Endothelial cell (in vitro differentiated cells): Measurements from ENCODE around the gene EZH1. TPM values are rescaled to one million over a fixed set of nuclear protein-coding genes. Genes with fewer than 3 reads are reported as not detected.
A peak's percentile ranks its signal among the peaks of the same experiment; 100 is the strongest.

Experiments used
- DNase-seq: peaks from one replicate; pipeline ENCODE4 v3.0.0; 2021; ENCODE audit warnings: low spot score
- H3K27ac Mint-ChIP-seq: one replicate; pipeline ENCODE4 v1.8.0; 2021; ENCODE audit warnings: mixed read lengths, inconsistent platforms; ENCODE audit not compliant: unreplicated experiment
- H3K27me3 Mint-ChIP-seq: one replicate; pipeline ENCODE4 v1.8.0; 2021; ENCODE audit warnings: mild to moderate bottlenecking, moderate library complexity, mixed read lengths, inconsistent platforms; ENCODE audit not compliant: unreplicated experiment
- H3K36me3 Mint-ChIP-seq: one replicate; pipeline ENCODE4 v1.8.0; 2021; ENCODE audit warnings: mild to moderate bottlenecking, low read depth, mixed read lengths, inconsistent platforms; ENCODE audit not compliant: unreplicated experiment
- H3K4me1 Mint-ChIP-seq: one replicate; pipeline ENCODE4 v1.8.0; 2021; ENCODE audit warnings: mild to moderate bottlenecking, mixed read lengths, inconsistent platforms; ENCODE audit not compliant: unreplicated experiment
- H3K4me3 Mint-ChIP-seq: one replicate; pipeline ENCODE4 v1.8.0; 2021; ENCODE audit warnings: mild to moderate bottlenecking, mixed read lengths, inconsistent platforms; ENCODE audit not compliant: unreplicated experiment
- H3K9me3 Mint-ChIP-seq: one replicate; pipeline ENCODE4 v1.8.0; 2021; ENCODE audit warnings: mixed read lengths, inconsistent platforms; ENCODE audit not compliant: unreplicated experiment
- CTCF ChIP-seq: fragments of 200-600 bp; sonication (generic); IDR thresholded peaks from one replicate; pipeline ENCODE4 v1.5.0; 2021; ENCODE audit warnings: antibody characterized with exemption; ENCODE audit not compliant: unreplicated experiment
- total RNA-seq: library from RNA; stranded (reverse); fragmentation: NEBNext Ultra II Directional; extraction: Animal tissue kit (Norgen Biotek cat#: 25700); gene quantifications from one replicate; pipeline ENCODE4 v1.2.1, GENCODE V29; 2021; ENCODE audit not compliant: unreplicated experiment

Gene EZH1
- total RNA-seq, 1 donor from 2014 or later, result 31.7 TPM

DNA sequence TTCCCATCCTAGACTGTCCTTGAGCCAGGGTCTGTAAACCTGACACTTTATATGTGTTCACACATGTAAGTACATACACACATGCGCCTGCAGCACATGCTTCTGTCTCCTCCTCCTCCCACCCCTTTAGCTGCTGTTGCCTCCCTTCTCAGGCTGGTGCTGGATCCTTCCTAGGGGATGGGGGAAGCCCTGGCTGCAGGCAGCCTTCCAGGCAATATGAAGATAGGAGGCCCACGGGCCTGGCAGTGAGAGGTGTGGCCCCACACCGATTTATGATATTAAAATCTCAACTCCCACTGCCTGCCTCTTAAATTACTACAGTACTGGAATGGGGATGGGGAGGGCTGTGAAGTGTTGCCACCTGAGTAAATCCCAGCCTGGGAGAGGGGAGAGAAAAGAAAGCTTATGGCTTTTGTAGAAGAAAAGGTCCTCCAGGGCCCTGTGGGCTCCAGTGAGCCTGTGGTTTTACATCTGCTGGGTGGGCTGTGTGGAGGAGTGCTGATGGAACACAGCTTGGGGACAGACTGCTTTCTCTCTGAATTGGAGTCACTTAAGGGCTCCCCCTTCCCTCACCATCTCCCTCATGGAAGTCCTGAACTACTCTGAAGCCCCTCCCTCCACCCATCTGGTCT, 34.6 kb upstream of the EZH1 start:
- TF ChIP-seq CTCF, result no peak
- Mint-ChIP-seq H3K9me3 (no peaks in the 10 kb centered on the region), H3K27me3 (peaks cover 10% of the 10 kb centered on the region), H3K36me3 (peaks cover 8% of the 10 kb centered on the region), H3K27ac (no peak overlapping the region), H3K4me1 (peaks cover 43% of the 10 kb centered on the region), H3K4me3 (peak overlapping the region; percentile 57)
- no peak for DNase-seq

DNA sequence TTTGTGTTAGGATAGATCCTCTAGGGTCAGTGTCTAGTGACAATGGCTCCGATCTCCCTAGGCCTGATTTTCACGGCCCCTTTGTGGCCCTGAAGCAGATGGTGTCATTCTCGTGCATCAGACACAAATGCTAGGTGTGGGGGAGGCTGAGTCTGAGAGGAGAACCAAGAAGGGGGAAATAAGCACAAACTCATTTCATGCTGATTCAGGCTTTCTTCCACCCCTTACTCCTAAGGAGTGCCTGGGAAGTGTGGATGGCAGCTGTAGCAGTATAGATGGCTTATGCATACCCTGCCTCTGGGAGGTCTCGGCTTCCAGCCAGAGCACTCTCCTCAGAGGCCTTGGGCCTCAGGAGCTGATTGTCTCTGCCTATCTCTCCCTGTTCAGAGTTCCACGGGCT, 33.7 kb upstream of the EZH1 start:
- DNase-seq, result no peak
- TF ChIP-seq CTCF, result no peak
- Mint-ChIP-seq H3K4me3 (peak overlapping the region; percentile 52), H3K4me1 (peaks cover 51% of the 10 kb centered on the region), H3K27me3 (peaks cover 10% of the 10 kb centered on the region), H3K9me3 (no peaks in the 10 kb centered on the region), H3K27ac (no peak overlapping the region), H3K36me3 (peaks cover 8% of the 10 kb centered on the region)

GRCh38 chr17:42775534-42776098, 30.8 kb upstream of the EZH1 start:
- Mint-ChIP-seq H3K27ac (peak overlapping the region; percentile 99), H3K9me3 (no peaks in the 10 kb centered on the region), H3K36me3 (peaks cover 3% of the 10 kb centered on the region), H3K4me1 (peaks cover 53% of the 10 kb centered on the region), H3K27me3 (peaks cover 3% of the 10 kb centered on the region), H3K4me3 (peak overlapping the region; percentile 67)
- peak; percentile 32 for TF ChIP-seq CTCF
- peak; percentile 50 for DNase-seq

GRCh38 chr17:42774066-42774745, 29.4 kb upstream of the EZH1 start:
- peaks cover 3% of the 10 kb centered on the region for H3K27me3 Mint-ChIP-seq
- peak overlapping the region; percentile 99 for H3K27ac Mint-ChIP-seq
- H3K9me3 Mint-ChIP-seq, result no peaks in the 10 kb centered on the region
- peaks cover 46% of the 10 kb centered on the region for H3K4me1 Mint-ChIP-seq
- no peak for TF ChIP-seq CTCF
- DNase-seq, result no peak
- peaks cover 3% of the 10 kb centered on the region for H3K36me3 Mint-ChIP-seq
- peak overlapping the region; percentile 95 for H3K4me3 Mint-ChIP-seq
